ENCODE data around the gene TPP2.

TPP2 gene

DNA sequence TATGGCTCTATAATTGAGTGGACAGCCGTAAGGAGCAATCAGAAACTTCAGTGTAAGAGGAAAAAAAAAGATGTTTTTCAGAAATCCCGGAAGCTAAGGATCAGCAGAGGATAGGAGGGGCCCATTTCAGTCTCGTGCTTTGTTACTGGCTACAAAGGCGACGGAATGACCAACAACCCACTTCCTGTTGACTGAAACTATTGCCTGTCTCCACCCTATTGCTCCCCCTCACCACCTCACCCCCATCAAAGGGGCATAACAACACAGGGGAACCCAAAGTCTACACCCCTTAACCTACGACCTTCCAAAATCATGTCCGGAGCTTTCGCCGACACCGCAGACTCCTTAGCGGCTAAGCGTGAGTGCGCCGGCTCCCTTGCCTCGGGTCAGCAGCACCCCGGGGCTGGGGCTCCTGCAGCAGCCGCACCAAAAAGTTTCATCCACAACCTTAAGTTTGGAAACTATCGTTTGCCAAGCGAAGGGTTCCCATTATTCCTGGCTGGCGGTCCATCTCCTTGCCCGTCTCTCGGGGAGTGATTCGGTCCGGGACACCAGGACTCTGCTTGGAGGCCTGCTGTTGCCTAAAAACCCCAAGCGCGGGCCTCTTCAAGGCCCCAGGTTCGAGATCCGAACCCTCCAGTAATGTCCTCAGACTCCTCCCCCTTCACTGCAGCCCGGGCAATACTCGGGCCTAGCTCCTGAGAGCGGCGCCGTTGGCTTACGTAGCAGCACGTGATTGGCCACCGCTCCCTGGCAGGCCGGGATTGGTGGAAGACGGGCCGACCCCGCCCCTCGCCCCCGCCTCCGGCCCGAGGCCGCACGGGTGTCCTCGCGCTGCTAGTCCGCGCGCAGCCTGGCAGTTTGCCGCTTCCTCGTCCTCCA is at the start of gene TPP2:
Gene TPP2 (plus strand): TSS at position 840 of the 882 bp plus-strand sequence. CDS start 53 bp downstream, outside the sequence.
- peak; percentile 99 for DNase-seq (ENCODE audit: low spot score)

DNA sequence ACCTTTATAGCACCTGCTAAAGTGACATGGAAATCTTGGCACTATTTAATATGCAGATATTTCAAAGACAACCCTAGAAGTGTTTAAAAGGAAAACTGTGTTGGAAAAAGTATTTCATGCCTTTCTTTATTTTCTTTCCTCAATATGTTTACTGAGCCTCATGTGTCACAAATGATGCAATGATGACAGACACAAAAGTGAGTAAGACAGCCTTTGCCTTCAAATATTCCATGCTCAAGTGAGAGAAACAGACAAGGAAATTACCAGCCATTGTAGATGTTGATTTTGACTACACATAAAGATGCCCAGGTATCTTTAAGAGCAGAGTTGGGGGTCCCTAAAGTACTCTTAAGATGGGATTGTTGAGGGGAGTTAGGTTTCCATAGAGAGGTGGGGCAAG is 48.0 kb upstream of the TPP2 start:
- DNase-seq (ENCODE audit: low spot score) = no peak

DNA sequence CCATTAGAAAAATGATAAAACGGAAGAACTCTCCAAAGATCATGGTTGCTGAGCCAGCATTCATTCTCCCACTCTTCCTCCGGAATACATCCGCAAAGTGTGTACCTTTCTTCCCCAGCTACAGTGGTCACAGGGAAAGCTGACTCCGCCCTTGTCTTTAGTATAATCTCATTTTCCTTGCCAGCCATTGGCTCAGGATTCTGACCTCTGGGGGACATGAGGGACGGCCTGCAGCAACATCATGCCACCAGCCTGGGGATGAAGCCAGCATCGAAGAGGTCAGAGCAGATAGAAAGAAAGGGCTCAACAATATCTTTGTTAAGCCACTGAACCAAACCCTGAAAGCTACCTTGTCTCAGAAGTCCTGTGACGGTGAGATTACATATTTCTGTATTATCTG is 46.3 kb upstream of the TPP2 start:
- DNase-seq (ENCODE audit: low spot score) = no peak

DNA sequence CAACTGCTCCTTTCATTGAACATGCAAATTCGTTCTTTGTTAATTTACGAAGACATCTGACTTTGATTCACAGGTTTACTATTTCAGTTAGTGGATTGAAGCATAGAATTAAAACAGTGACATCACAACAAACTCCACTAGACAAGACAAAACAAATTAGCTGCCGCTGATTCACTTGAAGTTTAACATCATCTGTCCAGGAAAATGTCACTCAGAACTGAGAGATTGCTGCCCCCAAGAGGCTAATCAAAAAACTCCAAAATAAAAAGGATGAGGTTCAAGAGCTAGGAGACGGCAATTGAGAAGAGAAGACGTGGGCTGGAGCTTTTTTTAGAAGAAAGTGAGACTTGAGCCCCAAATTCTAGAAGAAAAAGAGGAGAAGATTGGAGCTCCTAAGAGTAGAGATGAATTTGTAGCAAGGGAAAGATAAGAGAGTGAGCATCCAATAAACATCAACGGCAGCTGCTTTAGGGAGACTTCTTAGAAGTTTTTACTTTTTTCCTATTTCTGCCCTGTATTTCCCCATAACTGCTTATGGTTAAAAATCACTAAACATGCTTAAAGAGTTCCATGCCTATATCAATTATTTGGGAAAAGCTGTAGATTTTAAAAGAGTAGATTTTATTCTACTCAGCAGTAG is 40.8 kb upstream of the TPP2 start:
- DNase-seq (ENCODE audit: low spot score) = peak; percentile 18

DNA sequence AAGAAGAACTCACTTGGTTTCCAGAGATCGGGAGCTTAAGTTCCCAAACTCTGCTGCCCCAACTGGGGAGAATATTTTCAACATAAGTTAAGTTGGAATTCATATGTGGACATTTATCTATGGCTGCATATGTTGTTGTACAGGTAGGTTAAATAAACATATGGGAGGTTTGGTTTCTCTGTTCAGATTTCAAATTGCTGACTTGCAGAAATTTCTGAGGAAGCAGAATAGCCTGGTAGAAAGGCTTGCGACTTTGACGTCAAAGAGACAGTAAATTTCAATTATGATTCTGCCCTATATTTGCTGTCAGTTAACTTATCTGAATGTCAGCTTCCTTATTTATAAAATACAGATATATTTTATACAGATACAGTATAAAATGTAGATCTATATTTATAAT is 40.0 kb upstream of the TPP2 start:
- DNase-seq (ENCODE audit: low spot score) = no peak

DNA sequence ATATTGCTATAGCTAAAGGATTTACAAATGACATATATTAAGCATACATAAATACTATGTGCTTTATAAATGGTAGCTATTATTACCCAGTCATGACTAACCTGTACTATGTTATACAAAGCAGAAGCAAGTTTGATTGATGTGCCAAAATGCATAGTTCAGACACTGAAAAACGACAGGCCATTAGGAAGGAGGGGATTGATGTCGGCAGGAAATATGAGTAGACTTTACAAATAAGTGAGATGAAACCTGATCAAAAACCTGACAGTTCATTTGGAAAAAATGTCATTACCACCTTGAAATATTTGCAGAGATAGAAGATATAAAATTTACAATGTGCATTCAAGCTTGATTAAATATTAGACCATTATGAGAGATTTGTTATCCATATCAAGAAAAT is 38.8 kb upstream of the TPP2 start:
- no peak for DNase-seq (ENCODE audit: low spot score)

DNA sequence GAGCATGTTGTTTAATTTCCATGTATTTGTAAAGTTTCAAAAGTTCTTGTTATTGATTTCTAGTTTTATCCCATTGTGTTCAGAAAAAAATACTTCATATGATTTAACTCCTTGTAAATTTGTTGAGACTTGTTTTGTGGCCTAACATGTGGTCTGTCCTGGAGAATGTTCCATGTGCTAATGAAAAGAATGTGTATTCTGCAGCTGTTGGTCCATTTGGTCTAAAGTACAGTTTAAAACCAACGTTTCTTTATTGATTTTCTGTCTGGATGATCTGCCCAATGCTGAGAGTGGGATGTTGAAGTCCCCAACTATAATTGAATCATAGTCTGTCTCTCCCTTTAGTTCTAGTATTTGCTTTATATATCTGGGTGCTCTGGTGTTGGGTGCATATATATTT is 34.9 kb upstream of the TPP2 start:
- DNase-seq (ENCODE audit: low spot score) = no peak

DNA sequence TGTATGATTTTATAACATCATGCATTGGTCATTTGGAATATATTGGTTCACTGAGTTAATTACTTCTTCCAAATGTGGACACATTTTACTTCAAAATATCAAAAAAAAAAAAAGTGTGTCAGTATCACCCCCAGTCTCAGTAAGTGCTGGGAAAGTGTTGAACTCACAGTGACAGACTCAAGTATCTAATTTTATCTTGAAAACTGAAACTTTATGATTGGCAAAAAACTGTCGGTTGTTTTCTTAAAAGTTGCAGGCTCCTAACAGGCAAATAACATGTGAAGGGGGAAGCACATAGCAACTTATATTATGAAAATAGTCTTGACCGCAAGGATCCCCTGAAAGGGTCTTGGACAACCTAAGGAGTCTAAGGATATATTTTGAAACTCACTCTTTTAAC is 33.5 kb upstream of the TPP2 start:
- DNase-seq (ENCODE audit: low spot score) = no peak

DNA sequence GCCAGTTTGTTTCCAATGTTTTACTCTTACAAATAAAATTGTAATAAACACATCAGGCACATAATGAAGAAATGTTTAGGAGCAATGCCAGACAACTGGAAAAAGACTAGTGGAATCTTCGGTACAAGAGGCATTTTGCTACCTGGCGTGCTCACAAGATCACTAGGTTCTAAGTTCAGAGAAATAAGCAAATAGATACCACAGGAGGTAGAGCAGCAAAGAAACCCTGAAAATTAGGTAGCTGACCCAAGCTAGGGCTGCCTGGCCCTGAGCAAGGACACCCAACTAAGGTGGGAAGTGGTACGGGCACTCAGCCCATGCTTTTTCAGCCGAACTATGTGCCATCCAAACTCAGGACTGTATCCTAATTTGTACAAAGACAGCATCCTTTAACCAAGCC is 32.2 kb upstream of the TPP2 start:
- DNase-seq (ENCODE audit: low spot score) = no peak

DNA sequence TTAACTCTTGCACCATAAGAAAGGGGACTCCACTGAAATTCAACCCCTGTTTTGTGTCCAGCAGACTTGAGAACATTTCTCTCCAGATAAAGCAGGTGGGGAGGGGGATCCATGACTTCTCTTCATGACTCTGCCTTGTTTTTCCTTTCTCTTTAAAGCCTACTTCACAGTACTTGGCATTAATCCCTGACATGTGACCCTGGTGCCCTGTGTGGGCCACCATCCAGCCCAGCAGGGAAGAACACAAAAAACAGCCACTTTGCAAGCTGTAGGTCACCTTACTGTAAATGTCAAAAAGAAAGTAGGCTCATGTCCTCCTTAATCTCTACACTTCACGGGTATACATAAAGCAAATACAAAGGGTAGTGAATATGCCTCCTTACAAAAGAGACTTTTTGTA is 30.3 kb upstream of the TPP2 start:
- no peak for DNase-seq (ENCODE audit: low spot score)

DNA sequence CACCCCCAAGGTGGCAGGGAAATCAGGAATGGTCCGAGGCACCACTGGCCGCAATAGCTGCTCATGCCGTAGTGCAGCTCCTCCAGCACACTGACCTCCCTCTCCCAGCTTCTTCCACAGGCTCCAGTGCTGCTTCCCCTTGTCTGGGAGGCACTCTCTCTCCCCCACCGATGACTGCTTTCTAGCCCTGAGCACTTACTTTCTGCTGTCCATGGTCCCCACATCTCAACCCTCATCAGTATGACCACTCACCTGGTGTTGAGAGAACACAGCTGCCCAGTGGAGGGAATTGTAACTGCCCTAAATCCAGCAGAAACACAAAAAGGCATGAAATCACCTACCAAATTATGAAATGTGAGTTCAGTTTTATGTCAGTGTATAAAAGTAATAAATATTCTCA is 28.9 kb upstream of the TPP2 start:
- no peak for DNase-seq (ENCODE audit: low spot score)

DNA sequence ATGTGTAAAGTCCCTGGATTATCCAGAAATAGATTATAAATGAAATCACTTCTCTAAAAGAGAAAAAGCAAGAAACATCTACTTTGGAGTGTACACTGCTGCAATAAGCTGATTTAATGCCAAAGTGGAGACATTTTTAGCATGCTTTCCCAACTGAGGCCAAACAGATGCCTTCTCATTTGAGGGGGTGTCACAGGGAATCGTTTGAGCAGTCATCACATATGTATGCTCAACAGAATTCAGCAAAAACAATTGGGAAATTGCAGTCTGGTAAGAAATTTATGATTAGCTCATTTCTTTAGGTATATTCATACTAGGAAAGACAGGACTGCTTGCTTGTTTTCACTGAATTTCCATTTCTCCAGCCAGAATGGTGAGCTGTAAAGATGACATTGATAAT is 27.3 kb upstream of the TPP2 start:
- peak; percentile 39 for DNase-seq (ENCODE audit: low spot score)

DNA sequence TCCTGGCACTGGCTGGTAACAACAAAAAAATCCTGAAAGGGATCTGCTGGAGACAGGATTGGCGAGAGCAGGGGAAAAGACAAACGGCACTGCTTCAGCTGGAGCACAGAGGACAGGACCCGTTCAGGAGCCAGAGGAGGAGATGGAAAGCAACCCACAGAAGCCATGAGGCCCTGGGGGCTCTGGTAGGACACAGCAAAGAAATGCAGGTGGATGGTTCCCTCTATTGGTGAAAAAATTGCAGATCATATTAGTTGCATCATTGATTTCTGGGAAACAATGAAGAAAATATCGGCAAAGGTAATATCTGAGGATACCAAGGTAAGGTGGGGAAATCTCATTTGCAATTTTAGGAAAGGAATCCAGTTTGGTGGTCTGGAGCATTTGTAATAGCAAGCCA is 25.7 kb upstream of the TPP2 start:
- DNase-seq (ENCODE audit: low spot score) = no peak

DNA sequence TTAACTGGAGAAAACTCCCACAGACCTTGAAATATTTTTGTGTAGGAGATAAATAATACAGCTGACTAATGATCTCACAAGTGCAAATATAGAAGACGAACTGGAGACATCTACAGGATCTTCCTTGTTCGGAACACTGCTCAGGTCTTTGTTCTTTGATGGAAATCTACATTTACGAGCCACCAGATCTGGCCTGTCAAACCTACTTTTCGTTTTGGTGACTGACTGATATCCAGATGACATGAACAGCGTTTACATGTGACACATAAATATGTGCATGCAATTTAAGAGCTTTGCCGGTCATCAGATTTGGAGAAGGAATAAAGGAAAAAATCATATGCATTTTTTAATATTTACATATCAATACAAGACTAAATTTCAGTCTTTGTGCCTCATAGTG is 24.5 kb upstream of the TPP2 start:
- no peak for DNase-seq (ENCODE audit: low spot score)

DNA sequence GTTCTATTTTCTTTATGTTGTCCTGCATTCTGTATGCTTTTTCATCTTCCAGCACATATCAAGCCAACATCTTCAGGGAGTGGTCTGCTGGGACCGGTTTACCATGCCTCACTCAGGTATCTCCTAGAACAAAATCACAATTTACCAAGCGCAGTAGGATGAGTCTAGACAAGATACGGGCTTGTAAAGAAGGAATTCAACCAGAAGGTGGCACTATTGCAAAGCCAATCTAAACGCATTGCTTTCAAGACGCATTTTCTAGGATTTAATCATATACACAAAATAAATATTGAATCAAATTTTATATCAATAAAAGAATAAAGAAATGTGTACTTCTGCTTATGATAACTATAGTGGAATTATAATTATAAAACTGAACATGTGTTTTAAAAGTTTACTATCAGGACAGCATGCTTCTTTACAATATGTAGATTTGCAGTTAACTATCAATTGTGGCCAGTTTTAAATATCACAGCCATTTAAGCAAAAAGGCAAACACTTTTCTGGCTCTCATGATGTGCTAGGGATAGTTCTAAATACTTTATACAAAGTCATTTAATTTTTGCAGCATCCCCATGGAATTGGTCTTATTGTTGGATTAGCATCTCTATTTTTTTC is 16.1 kb upstream of the TPP2 start:
- peak; percentile 31 for DNase-seq (ENCODE audit: low spot score)

DNA sequence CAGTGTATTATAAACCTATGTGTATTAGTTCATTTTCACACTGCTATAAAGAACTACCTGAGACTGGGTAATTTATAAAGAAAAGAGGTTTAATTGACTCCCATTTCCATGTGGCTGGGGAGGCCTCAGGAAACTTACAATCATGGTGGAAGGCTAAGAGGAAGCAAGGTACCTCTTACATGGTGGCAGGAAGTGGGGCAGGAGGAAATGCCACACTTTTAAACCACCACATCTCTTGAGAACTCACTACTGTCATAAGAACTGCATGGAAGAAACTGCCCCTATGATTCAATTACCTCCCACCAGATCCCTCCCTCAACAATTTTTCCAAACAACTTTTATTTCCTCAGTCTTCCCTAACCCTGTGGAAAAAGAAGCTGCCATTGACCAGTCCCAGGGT is 14.5 kb upstream of the TPP2 start:
- DNase-seq (ENCODE audit: low spot score) = no peak

DNA sequence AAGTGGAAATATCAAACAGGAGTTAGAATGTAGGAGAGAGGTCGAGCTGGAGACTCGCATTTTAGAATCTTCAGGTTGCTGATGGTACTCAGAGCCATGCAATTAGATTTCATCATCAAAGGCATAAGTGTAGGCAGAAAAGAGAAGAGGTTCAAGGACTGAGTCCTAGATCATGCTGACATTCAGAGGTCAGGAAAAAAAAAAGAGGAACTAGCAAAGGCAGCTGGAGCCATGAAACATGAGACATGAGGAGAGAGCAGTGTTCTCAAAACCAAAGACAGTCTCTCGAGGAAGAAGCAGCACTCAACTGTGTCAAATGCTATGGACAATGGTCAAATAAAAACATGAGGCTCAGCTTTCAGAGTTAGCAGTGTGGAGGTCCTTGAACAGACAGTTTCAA is 12.4 kb upstream of the TPP2 start:
- no peak for DNase-seq (ENCODE audit: low spot score)

DNA sequence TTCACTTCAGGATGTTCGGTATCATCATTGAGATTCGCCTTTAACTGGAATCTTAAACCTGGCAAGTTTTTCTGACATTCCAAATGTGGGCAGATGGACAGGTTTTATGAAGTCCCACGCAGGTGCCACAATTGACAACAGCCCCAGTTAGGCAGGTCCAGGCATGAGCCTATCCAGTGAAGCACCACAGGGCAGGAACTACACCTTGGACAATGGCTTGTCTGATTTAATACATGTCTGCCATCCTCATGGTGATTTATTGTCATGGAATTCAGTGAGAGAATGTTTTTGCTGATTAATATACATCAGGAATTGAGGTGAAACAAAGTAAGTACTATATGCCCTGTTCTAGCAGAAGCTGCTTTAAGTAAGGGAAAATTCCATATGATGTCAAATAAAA is 10.2 kb upstream of the TPP2 start:
- DNase-seq (ENCODE audit: low spot score) = no peak

DNA sequence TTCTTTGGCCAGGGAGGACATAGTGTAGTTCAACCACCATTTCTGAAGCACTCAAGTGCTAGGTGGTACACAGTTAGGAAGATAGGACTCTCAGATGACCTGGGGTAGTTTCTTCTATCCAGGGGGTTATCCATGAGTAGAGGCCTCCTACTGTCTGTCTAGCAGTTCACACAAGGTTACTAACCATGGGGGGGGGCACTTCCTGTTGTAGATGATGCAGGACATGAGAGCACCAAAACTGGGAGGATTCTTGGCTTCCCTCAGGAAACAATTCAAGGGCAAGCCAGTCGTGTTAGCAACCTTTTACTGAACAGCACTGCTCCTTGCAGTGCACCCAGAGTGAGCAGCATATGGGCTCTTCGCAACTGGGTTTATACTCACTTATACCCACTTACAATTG is 8.9 kb upstream of the TPP2 start:
- DNase-seq (ENCODE audit: low spot score) = no peak

DNA sequence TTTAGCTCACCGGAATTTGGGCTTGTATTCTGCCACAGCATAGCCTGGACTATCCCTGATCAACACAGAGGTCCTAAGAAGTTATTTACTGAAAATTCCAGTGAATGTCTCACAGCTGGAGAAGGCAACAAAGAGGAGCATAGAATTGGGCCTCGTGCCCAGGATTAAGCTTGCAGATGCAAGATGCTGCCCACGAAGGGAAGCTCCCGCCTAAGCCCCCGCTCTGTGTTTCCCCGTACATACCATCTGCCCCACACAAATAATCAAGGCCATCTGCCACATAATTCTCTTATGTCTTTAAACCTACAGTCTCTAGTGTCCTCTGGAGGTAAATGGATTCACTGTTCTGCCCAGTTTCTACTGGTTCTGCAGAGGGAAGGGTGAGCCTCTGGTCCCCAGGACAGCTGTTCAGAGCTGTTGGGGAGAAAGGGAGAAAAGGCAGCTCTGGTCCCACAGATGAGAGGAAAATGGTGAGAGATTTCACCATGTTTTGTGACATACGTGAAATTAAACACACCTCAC is 7.4 kb upstream of the TPP2 start:
- no peak for DNase-seq (ENCODE audit: low spot score)

DNA sequence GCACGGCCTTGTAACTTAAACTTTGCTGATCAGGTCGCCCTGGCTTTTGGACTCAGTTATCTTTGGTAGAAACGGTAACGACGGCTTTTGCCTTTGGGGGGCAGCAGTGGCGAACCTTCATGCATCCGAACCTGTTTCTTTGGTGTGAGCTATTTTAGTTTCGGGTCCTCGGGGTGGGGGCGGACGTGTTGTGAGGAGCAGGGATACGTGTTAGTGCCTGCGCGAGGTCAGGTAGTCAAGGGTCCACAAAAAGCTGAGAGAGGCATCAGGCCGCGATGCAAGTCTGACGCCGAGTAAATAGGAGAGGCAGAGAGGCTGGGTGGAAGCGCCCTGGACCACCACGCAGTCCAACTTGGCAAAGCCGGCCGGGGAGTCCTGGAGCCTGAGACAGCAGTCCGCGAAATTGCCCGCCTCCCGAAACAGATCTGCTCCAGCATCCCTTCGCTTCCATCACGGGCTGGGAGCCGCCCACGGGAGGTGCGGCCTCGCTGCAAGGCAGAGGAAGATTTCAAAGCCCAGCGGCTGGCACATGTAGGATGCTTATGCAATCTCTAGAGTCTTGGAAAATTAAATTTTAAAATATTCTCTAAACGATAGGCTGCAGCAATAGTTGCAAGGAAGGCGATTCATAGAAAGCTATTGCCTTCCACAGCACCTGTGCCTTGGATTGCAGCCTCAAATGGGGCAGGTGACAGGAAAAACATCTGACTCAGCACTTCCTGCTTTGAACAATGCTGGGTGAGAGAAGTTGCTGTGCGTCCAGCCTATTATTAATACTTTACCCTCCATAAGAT is 4.6 kb upstream of the TPP2 start:
- peak; percentile 60 for DNase-seq (ENCODE audit: low spot score)

DNA sequence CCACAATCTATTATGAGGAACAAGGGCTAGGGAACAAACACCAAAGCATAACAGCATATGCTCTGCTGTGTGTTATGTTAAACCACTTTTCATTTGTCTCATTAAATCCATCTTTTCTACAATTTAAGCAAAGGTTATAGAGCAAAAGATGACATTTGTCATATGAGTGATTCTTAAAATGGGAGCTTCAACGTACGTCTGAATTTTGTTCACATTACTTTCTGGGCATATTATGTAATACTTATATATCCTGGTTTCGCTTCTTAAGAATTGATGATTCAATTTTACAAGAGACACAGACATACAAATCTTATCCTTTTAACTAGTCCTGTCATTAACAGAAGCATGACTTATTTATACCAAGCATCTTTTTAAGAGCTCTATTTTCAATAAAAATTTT is 3.3 kb upstream of the TPP2 start:
- no peak for DNase-seq (ENCODE audit: low spot score)
